Thyroid gland (tissue), 4 donors: ENCODE data around the gene LRRC2. TPM values are rescaled to one million over a fixed set of nuclear protein-coding genes. Genes with fewer than 3 reads are reported as not detected.
"Not testable (repeated sequence)": the region's sequence is repeated elsewhere in the genome, so short reads cannot be mapped to it uniquely, and the experiment has no call there.

Experiments
- DNase-seq, 2 donors: peaks; one replicate each; pipeline ENCODE4 v3.0.0-alpha.2; 2019
- H3K27ac ChIP-seq, 3 donors: fragments of 200-600 bp; sonication (generic); 1 replicate in 2 of 3; 2 replicates in 1 of 3; pipeline ENCODE4 v1.5.1; 2016 to 2019; ENCODE audit warnings: mild to moderate bottlenecking in 1 of 3, moderate library complexity in 1 of 3
- H3K27me3 ChIP-seq: fragments of 200-600 bp; sonication (generic); one replicate; pipeline ENCODE4 v1.5.1; 2019
- H3K36me3 ChIP-seq, 2 donors: fragments of 200-600 bp; sonication (generic); one replicate each; pipeline ENCODE4 v1.5.1; 2016 to 2019
- H3K4me1 ChIP-seq, 2 donors: fragments of 200-600 bp; sonication (generic); one replicate each; pipeline ENCODE4 v1.5.1; 2017 to 2019
- H3K4me3 ChIP-seq, 3 donors: fragments of 200-600 bp; sonication (generic); replicated peaks in 1 of 3; 1 replicate in 2 of 3; 2 replicates in 1 of 3; pipeline ENCODE4 v1.5.1; 2016; ENCODE audit warnings: mild to moderate bottlenecking in 1 of 3
- H3K9me3 ChIP-seq: fragments of 200-600 bp; sonication (generic); one replicate; pipeline ENCODE4 v1.5.1; 2017
- CTCF ChIP-seq, 6 experiments: fragments of 200-600 bp in 3 of 6; fragments of 450-650 bp in 3 of 6; sonication (generic) in 3 of 6; IDR thresholded peaks; one replicate each; pipeline ENCODE4 v1.5.1; 2016 to 2019; ENCODE audit warnings: antibody characterized with exemption in 6 of 6, mild to moderate bottlenecking in 2 of 6, inconsistent platforms in 1 of 6, moderate library complexity in 1 of 6
- POLR2A ChIP-seq, 2 donors: fragments of 450-650 bp; IDR thresholded peaks; one replicate each; pipeline ENCODE4 v1.6.1; 2017; ENCODE audit warnings: antibody characterized with exemption in 2 of 2, mild to moderate bottlenecking in 2 of 2, moderate library complexity in 1 of 2
- WGBS, 2 donors: methylation state at CpG; one replicate each; pipeline ENCODE4 v1.1.5; 2017; 5-methylcytosine and 5-hydroxymethylcytosine counted together
- intact Hi-C: fragments of 100-400 bp; cut with DNase I; formaldehyde crosslinking; loops from one replicate; pipeline ENCODE4 v1.15.1; 2023
- total RNA-seq, 4 donors: library from RNA; depleted of rRNA; stranded (reverse); fragments of >200 nt; gene quantifications; one replicate each; pipeline ENCODE4 v1.2.3, GENCODE V29; 2016

LRRC2 gene
- total RNA-seq, 4 donors from 2014 or later, result 25.0 to 37.4 (median 31.0) TPM

- 93 to 100% methylated on average over 1 of the region's 1 CpG for WGBS, 2 donors
- H3K27ac ChIP-seq, result peak overlapping the region in 2 of 3 donors; percentile 78
- no peak overlapping the region for H3K4me3 ChIP-seq
- H3K4me1 ChIP-seq, result peaks cover 11 to 21% of the 10 kb centered on the region in 2 donors
- H3K27me3 ChIP-seq, result no peaks in the 10 kb centered on the region
- no peaks in the 10 kb centered on the region for H3K9me3 ChIP-seq
- intact Hi-C loops, result no loop called here
- no peak for DNase-seq
- TF ChIP-seq CTCF (IDR thresholded peaks at IDR 0.05) (no peak), POLR2A (IDR thresholded peaks at IDR 0.05) (no peak)
- H3K36me3 ChIP-seq, result no peaks in the 10 kb centered on the region
Observed at GRCh38 chr3:46580675-46581074, 14.6 kb upstream of the LRRC2 start.

- intact Hi-C loops, result loop anchor here (10.0 kb wide), 1 partner anchor 45 kb away; no protein-coding TSS in a partner anchor
- 27 to 32% methylated on average over 14 of the region's 14 CpGs for WGBS, 2 donors
- peak; percentile 80 to 82 for DNase-seq
Observed at GRCh38 chr3:46579756-46580286, 13.7 kb upstream of the LRRC2 start.

GRCh38 chr3:46578973-46579755 lies 13.1 kb upstream of the LRRC2 start:
- TF ChIP-seq POLR2A (IDR thresholded peaks at IDR 0.05) (no peak), CTCF (IDR thresholded peaks at IDR 0.05) (no peak)

More at GRCh38 chr3:46579756-46580286, 13.7 kb upstream of the LRRC2 start:
- Histone ChIP-seq H3K4me3 (no peak overlapping the region), H3K4me1 (peaks cover 13 to 28% of the 10 kb centered on the region in 2 donors), H3K27me3 (no peaks in the 10 kb centered on the region), H3K36me3 (no peaks in the 10 kb centered on the region), H3K9me3 (no peaks in the 10 kb centered on the region), H3K27ac (peak overlapping the region; percentile 78 to 94 (median 78))
- TF ChIP-seq POLR2A (IDR thresholded peaks at IDR 0.05) (peak in 1 of 2 donors; percentile 75), CTCF (IDR thresholded peaks at IDR 0.05) (no peak)

GRCh38 chr3:46577580-46578249 lies 11.6 kb upstream of the LRRC2 start:
- 77 to 85% methylated on average over 18 of the region's 18 CpGs for WGBS, 2 donors
- not testable (repeated sequence) for H3K4me3 ChIP-seq, H3K27ac ChIP-seq, H3K36me3 ChIP-seq, DNase-seq, H3K27me3 ChIP-seq, H3K9me3 ChIP-seq
- intact Hi-C loops, result loop anchor here (10.0 kb wide), 1 partner anchor 47 kb away; no protein-coding TSS in a partner anchor
- H3K4me1 ChIP-seq, result peaks cover 28 to 42% of the 10 kb centered on the region in 2 donors

More at GRCh38 chr3:46578973-46579755, 13.1 kb upstream of the LRRC2 start:
- Histone ChIP-seq H3K27me3 (no peaks in the 10 kb centered on the region), H3K4me1 (peaks cover 19 to 35% of the 10 kb centered on the region in 2 donors), H3K9me3 (no peaks in the 10 kb centered on the region), H3K4me3 (no peak overlapping the region), H3K36me3 (no peaks in the 10 kb centered on the region), H3K27ac (peak overlapping the region; percentile 78 to 94 (median 78))
- 57 to 63% methylated on average over 10 of the region's 10 CpGs for WGBS, 2 donors
- intact Hi-C loops, result loop anchor here (10.0 kb wide), 1 partner anchor 46 kb away; no protein-coding TSS in a partner anchor
- DNase-seq, result peak; percentile 27 to 33

- DNase-seq, result peak; percentile 50 to 56
- WGBS, 2 donors, result 38 to 41% methylated on average over 21 of the region's 21 CpGs
- no peak for TF ChIP-seq POLR2A (IDR thresholded peaks at IDR 0.05)
- TF ChIP-seq CTCF (IDR thresholded peaks at IDR 0.05), result no peak
- Histone ChIP-seq H3K36me3 (no peaks in the 10 kb centered on the region), H3K9me3 (no peaks in the 10 kb centered on the region), H3K27me3 (no peaks in the 10 kb centered on the region), H3K27ac (no peak overlapping the region), H3K4me1 (peaks cover 28 to 42% of the 10 kb centered on the region in 2 donors), H3K4me3 (no peak overlapping the region)
- intact Hi-C loops, result loop anchor here (10.0 kb wide), 1 partner anchor 48 kb away; no protein-coding TSS in a partner anchor
Observed at GRCh38 chr3:46576879-46577278, 10.8 kb upstream of the LRRC2 start.
